HG02623 (cell line): ENCODE results near the gene DSG4.

Experiments used
- ATAC-seq: cut with Tn5 transposase; IDR thresholded peaks from one replicate; pipeline ENCODE4 v1.9.1; 2021; ENCODE audit warnings: moderate library complexity; ENCODE audit not compliant: unreplicated experiment

DSG4 gene

GRCh38 chr18:31446854-31447253 lies 70.3 kb downstream of the DSG4 start:
- no peak for ATAC-seq

- ATAC-seq, result no peak
Observed at GRCh38 chr18:31447530-31448191, 71.1 kb downstream of the DSG4 start, which contains the start of gene DSG3. DSG3 (plus strand) TSS chr18:31447741; CDS start chr18:31447878, 137 bp downstream.

GRCh38 chr18:31450409-31450808 lies 73.8 kb downstream of the DSG4 start:
- no peak for ATAC-seq

GRCh38 chr18:31451625-31452024 lies 75.0 kb downstream of the DSG4 start:
- no peak for ATAC-seq

- ATAC-seq, result no peak
Observed at GRCh38 chr18:31454066-31454708, 77.6 kb downstream of the DSG4 start.
